Measurements from ENCODE around the gene PIGQ. TPM values are rescaled to one million over a fixed set of nuclear protein-coding genes. Genes with fewer than 3 reads are reported as not detected.

PIGQ gene
- total and polyA plus RNA-seq, 2 of the 13 experiments (the other 11 are each of a cell fraction or from before 2014, with no cell fraction given), result 7.7 to 19.7 TPM

DNA sequence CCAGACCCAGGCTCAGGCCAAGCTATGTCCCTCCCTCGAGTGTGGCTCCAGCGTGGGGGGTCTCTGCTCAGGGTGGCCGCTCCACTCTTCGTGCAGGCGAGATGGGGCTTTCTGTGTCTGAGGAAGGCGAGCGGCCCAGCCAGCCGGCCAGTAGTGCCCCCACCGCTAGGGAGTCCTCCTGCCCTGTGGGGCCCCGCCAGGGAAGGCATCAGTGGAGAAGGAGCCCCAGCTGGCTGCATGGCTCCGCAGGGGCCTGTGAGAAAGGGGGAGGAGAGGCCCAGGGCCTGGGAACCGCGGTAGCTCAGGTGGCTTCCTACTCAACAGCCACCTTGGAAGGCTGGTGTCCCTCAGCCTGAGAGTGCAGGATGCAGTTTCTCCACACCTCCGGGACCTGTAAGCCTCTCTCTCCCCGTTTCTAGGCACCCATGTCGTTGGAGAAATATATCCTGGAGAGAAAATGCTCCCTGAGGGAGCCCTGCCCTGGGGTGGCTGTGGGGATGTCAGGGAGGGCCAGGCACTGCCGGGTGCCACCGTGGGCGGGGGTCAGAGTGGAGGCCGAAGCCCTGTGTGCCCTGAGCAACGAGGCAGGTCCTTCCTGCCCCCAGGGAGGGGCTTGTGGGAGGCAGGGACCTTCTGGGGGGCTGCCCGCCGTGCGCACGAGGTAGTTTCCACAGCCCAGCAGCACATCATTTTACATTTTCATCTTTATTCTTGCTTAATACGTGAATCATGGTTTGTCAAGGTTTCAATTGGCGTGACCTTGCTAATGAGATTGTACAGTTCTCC lies 3.3 kb downstream of the PIGQ start:
- no peaks in the 10 kb centered on the region for H3K9me3 ChIP-seq (ENCODE audit: low read length)
- peaks cover 1 to 5% of the 10 kb centered on the region in 2 experiments; a peak in 1 of 5 replicates for H3K36me3 ChIP-seq (replicated peaks in 1 of 2; ENCODE audit: control insufficient read depth in 1 of 2, insufficient read depth in 2 of 2, low read length in 2 of 2)
- no TSS peak for BruUV-seq (replicated peaks)
- no peak overlapping the region for H3K4me3 ChIP-seq (replicated peaks in 1 of 3; ENCODE audit: insufficient read depth in 1 of 3, low read depth in 2 of 3, low read length in 3 of 3)
- no peak overlapping the region for H3K4me2 ChIP-seq (ENCODE audit: low read depth, low read length)
- in situ Hi-C loops (cut with HindIII; ENCODE audit: extremely low pct_ligation_motif_present, low pct_unique_long_range_greater_than_20kb), result no loop called here
- H3K27ac ChIP-seq (ENCODE audit: extremely low read length, insufficient read depth, low read length), result no peak overlapping the region
- H3K27me3 ChIP-seq (ENCODE audit: control insufficient read depth in 1 of 2, insufficient read depth in 2 of 2, low read length in 2 of 2), result no peaks in the 10 kb centered on the region
- ChIA-PET CTCF (ENCODE audit: low intra/inter-chr PET ratio, low total read pairs) (no interaction called here), POLR2A (interaction anchor here (1.1 kb wide), 1 partner anchor 30 kb away, joined by 3 read pairs; no protein-coding TSS in a partner anchor)
- no peaks in the 10 kb centered on the region for H4K20me1 ChIP-seq (ENCODE audit: insufficient read depth, low read length)
- FAIRE-seq (no peak), DNase-seq (ENCODE audit: low spot score) (no peak), ATAC-seq (no peak)
- intact Hi-C loops (cut with micrococcal nuclease; ENCODE audit: unreplicated experiment), result no loop called here
- no peak overlapping the region for H3K9ac ChIP-seq (ENCODE audit: insufficient read depth, low read depth, low read length)
- H3K4me1 ChIP-seq (ENCODE audit: insufficient read depth, low read length), result peaks cover 34% of the 10 kb centered on the region
- no peak overlapping the region for H2AFZ ChIP-seq (ENCODE audit: low read length)
- over 99% methylated on average over 12 of the region's 27 CpGs for WGBS (ENCODE audit: low lambda C conversion rate)
- H3K79me2 ChIP-seq (ENCODE audit: insufficient read depth, low read length), result peaks cover 7% of the 10 kb centered on the region
- TF ChIP-seq NR2F1 (CRISPR knock-in tag; IDR thresholded peaks at IDR 0.05) (no peak), ZNF737 (CRISPR knock-in tag; IDR thresholded peaks at IDR 0.05; ENCODE audit: borderline replicate concordance) (no peak), TRIM24 (CRISPR knock-in tag; IDR thresholded peaks at IDR 0.05) (no peak), JUND (CRISPR knock-in tag; IDR thresholded peaks at IDR 0.05) (no peak), ZNF44 (CRISPR knock-in tag; IDR thresholded peaks at IDR 0.05) (no peak), CC2D1A (CRISPR knock-in tag; IDR thresholded peaks at IDR 0.05) (no peak), CREM (IDR thresholded peaks at IDR 0.05) (no peak), CREM (CRISPR knock-in tag; IDR thresholded peaks at IDR 0.05) (no peak), SALL2 (CRISPR knock-in tag; IDR thresholded peaks at IDR 0.05) (no peak), ZMYM4 (CRISPR knock-in tag; IDR thresholded peaks at IDR 0.05) (no peak), ZBTB42 (CRISPR knock-in tag; IDR thresholded peaks at IDR 0.05) (no peak), ZNF839 (CRISPR knock-in tag; IDR thresholded peaks at IDR 0.05; ENCODE audit: borderline replicate concordance) (no peak)
- TF ChIP-seq, protein P1, sequence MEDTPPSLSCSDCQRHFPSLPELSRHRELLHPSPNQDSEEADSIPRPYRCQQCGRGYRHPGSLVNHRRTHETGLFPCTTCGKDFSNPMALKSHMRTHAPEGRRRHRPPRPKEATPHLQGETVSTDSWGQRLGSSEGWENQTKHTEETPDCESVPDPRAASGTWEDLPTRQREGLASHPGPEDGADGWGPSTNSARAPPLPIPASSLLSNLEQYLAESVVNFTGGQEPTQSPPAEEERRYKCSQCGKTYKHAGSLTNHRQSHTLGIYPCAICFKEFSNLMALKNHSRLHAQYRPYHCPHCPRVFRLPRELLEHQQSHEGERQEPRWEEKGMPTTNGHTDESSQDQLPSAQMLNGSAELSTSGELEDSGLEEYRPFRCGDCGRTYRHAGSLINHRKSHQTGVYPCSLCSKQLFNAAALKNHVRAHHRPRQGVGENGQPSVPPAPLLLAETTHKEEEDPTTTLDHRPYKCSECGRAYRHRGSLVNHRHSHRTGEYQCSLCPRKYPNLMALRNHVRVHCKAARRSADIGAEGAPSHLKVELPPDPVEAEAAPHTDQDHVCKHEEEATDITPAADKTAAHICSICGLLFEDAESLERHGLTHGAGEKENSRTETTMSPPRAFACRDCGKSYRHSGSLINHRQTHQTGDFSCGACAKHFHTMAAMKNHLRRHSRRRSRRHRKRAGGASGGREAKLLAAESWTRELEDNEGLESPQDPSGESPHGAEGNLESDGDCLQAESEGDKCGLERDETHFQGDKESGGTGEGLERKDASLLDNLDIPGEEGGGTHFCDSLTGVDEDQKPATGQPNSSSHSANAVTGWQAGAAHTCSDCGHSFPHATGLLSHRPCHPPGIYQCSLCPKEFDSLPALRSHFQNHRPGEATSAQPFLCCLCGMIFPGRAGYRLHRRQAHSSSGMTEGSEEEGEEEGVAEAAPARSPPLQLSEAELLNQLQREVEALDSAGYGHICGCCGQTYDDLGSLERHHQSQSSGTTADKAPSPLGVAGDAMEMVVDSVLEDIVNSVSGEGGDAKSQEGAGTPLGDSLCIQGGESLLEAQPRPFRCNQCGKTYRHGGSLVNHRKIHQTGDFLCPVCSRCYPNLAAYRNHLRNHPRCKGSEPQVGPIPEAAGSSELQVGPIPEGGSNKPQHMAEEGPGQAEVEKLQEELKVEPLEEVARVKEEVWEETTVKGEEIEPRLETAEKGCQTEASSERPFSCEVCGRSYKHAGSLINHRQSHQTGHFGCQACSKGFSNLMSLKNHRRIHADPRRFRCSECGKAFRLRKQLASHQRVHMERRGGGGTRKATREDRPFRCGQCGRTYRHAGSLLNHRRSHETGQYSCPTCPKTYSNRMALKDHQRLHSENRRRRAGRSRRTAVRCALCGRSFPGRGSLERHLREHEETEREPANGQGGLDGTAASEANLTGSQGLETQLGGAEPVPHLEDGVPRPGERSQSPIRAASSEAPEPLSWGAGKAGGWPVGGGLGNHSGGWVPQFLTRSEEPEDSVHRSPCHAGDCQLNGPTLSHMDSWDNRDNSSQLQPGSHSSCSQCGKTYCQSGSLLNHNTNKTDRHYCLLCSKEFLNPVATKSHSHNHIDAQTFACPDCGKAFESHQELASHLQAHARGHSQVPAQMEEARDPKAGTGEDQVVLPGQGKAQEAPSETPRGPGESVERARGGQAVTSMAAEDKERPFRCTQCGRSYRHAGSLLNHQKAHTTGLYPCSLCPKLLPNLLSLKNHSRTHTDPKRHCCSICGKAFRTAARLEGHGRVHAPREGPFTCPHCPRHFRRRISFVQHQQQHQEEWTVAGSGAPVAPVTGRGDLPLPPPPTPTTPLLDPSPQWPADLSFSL (CRISPR knock-in tag; IDR thresholded peaks at IDR 0.05), result no peak
- TF ChIP-seq, protein P2, sequence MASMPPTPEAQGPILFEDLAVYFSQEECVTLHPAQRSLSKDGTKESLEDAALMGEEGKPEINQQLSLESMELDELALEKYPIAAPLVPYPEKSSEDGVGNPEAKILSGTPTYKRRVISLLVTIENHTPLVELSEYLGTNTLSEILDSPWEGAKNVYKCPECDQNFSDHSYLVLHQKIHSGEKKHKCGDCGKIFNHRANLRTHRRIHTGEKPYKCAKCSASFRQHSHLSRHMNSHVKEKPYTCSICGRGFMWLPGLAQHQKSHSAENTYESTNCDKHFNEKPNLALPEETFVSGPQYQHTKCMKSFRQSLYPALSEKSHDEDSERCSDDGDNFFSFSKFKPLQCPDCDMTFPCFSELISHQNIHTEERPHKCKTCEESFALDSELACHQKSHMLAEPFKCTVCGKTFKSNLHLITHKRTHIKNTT (CRISPR knock-in tag; IDR thresholded peaks at IDR 0.05), result no peak
- TF ChIP-seq, protein P3, sequence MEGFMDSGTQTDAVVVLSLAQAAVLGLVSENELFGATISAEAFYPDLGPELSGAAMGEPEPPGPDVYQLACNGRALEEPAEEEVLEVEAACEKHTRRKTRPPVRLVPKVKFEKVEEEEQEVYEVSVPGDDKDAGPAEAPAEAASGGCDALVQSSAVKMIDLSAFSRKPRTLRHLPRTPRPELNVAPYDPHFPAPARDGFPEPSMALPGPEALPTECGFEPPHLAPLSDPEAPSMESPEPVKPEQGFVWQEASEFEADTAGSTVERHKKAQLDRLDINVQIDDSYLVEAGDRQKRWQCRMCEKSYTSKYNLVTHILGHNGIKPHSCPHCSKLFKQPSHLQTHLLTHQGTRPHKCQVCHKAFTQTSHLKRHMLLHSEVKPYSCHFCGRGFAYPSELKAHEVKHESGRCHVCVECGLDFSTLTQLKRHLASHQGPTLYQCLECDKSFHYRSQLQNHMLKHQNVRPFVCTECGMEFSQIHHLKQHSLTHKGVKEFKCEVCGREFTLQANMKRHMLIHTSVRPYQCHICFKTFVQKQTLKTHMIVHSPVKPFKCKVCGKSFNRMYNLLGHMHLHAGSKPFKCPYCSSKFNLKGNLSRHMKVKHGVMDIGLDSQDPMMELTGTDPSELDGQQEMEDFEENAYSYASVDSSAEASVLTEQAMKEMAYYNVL (CRISPR knock-in tag; IDR thresholded peaks at IDR 0.05; ENCODE audit: borderline replicate concordance), result no peak

Measured in HepG2 (cell line).